IPS-NIHi7 (cell line): ENCODE measurements around the gene FGL2.
"Not testable (repeated sequence)": the region's sequence is repeated elsewhere in the genome, so short reads cannot be mapped to it uniquely, and the experiment has no call there.

Experiments
- DNase-seq: peaks from one replicate; pipeline ENCODE4 v3.0.0; 2012; ENCODE audit warnings: mixed read lengths; ENCODE audit errors: extremely low spot score

The FGL2 gene

DNA sequence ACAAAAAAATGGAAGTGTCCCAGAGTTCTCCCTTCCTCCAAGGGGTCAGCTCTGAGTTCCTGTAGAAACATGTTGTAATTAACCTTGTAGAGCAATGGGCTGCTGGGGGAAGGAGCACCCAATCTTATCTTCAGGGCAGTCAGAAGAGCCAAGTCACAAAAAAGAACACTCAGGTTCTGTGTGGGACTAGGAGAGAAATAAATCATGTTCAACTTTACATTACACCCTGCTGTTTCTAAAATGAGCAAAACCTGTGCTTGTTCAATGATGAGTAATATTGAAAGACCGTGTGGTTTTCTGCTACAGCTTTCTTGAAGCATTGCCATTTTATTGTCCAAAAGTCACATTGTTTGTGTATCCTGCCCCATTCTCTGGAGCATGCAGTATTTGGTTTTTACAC, 42.6 kb downstream of the FGL2 start:
- not testable (repeated sequence) for DNase-seq

DNA sequence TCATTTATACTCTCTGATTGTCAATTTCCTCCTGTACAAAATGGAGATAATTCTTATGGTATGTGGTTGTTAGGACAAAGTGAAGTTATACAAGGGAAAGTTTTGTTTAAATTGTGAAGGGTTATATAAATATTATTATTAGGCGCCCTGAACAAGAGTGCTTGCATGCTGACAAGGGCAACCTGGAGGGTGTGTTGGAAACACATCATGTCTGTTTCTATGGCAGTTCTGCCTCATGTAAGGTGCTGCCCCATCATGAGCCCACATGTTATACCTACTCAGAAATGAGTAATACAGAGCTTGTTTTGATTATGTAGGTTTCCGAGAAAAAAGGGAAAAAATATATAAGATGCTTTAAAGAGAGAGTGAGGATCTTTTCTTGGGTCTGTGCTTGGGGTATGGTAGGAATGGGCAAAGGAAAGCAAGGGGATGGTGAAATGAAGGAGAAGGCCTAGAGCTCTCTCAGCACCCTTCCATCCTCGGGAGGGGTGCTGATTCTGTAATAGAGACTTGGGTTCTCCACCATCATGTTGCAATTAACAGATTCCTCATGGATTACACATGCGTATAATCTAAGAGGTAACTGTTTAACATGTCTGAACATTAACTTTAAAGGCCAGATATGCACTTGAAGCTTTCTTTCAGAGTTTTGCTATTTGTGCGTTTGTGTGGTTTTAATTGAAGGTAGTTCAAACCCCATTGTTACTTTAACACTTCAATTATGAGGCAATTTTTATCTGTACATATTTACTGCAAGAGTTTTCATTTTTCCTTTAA, 43.8 kb downstream of the FGL2 start:
- not testable (repeated sequence) for DNase-seq

- not testable (repeated sequence) for DNase-seq
Measured at GRCh38 chr7:77154917-77155464, 44.6 kb downstream of the FGL2 start.

GRCh38 chr7:77152232-77152631, 47.4 kb downstream of the FGL2 start:
- not testable (repeated sequence) for DNase-seq
